Measurements from ENCODE around the gene C17orf114.
"Not testable (repeated sequence)": the region's sequence is repeated elsewhere in the genome, so short reads cannot be mapped to it uniquely, and the experiment has no call there.

C17orf114 gene

DNA sequence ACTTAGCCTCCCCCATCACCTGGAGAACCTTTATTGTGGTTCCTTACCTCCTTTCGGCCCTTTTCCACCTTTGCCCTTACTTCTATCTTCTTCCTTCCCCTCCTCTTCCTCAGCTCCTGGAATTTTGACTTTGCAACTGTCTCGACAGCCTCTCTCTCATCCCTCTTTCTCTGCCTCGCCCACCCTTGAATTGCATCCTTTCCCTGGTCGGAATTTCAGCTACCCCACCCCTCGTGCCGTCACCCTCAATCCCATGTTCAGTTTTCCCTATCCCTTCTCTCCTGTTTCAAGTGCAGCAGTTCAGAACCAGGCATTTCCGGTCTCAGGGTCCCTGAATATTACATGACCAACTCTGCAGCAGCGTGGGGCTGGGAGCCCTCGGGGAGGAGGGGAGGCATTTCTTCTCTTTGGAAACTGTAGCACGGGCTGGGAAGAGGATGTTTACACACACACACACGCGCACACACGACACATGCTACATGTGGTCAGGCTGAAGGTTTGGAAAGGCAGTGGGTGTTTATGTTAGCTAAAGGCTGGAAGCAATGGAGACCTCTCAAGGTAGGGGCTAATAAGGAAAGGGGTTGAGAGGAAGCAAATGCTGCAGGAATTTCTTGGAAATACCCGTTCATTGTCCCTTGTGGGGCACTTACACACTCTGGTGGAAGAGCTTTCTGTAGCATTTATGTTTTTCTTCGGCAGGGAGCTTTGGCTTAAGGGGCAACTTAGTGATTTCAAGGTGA, 32.0 kb upstream of the C17orf114 start:
- Mint-ChIP-seq H3K4me1 (ENCODE audit: unreplicated experiment) (peaks cover 39% of the 10 kb centered on the region), H3K9me3 (ENCODE audit: unreplicated experiment) (no peaks in the 10 kb centered on the region), H3K4me3 (ENCODE audit: unreplicated experiment) (peak overlapping the region; percentile 91), H3K36me3 (ENCODE audit: unreplicated experiment) (peaks cover 5% of the 10 kb centered on the region), H3K27me3 (ENCODE audit: unreplicated experiment) (no peaks in the 10 kb centered on the region), H3K27ac (ENCODE audit: unreplicated experiment) (peak overlapping the region; percentile 94)
- TF ChIP-seq, protein P1, sequence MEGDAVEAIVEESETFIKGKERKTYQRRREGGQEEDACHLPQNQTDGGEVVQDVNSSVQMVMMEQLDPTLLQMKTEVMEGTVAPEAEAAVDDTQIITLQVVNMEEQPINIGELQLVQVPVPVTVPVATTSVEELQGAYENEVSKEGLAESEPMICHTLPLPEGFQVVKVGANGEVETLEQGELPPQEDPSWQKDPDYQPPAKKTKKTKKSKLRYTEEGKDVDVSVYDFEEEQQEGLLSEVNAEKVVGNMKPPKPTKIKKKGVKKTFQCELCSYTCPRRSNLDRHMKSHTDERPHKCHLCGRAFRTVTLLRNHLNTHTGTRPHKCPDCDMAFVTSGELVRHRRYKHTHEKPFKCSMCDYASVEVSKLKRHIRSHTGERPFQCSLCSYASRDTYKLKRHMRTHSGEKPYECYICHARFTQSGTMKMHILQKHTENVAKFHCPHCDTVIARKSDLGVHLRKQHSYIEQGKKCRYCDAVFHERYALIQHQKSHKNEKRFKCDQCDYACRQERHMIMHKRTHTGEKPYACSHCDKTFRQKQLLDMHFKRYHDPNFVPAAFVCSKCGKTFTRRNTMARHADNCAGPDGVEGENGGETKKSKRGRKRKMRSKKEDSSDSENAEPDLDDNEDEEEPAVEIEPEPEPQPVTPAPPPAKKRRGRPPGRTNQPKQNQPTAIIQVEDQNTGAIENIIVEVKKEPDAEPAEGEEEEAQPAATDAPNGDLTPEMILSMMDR (IDR thresholded peaks at IDR 0.05) = no peak
- no peak for DNase-seq (ENCODE audit: extremely low spot score, unreplicated experiment)

DNA sequence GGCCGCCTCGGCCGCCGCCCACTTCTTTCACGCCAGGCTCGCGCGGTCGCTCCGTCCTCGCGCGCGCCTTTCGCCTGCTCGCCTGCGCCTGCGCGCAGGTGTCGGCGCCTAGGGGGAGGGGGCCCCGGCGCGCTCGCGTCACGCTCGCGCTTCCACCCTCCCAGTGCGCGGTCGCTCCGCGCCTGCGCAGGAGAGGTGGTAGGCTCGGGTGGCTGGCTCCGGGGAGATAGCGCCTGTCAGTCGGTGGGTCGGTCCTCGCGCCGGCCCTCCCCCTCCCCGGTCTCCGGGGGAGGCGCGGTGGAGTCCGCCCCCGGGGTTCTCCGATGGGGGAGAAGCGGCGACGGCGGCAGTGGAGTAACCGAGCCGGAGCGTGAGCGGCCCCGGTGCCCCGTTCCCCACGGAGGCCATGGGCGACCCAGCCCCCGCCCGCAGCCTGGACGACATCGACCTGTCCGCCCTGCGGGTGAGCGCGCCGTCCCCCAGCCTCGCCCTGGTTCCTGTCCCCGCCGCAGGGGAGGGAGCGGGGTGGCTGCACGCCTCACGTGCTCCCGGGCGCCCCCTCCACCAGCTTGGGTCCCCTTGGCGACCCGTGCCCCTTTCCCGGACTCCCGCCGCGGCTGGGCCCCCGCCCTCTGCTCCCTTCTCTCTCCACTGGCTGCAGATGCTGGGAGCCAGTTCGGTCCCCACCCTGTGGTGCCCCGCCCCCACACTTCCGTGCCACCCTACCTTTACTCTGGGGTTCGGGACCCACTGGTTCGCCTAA, 31.2 kb upstream of the C17orf114 start, which contains the start of gene MINK1:
Gene MINK1 (plus strand): TSS at position 163 of the 763 bp plus-strand sequence. CDS start 244 bp downstream, at position 407.
- Mint-ChIP-seq H3K4me1 (ENCODE audit: unreplicated experiment) (peaks cover 38% of the 10 kb centered on the region), H3K9me3 (ENCODE audit: unreplicated experiment) (no peaks in the 10 kb centered on the region), H3K36me3 (ENCODE audit: unreplicated experiment) (peaks cover 4% of the 10 kb centered on the region), H3K27ac (ENCODE audit: unreplicated experiment) (peak within 1 kb of the TSS; percentile 97), H3K27me3 (ENCODE audit: unreplicated experiment) (no peaks in the 10 kb centered on the region), H3K4me3 (ENCODE audit: unreplicated experiment) (peak within 1 kb of the TSS; percentile 91)
- peak; percentile 97 for DNase-seq (ENCODE audit: extremely low spot score, unreplicated experiment)
- TF ChIP-seq, protein P1 (IDR thresholded peaks at IDR 0.05) = no peak

DNA sequence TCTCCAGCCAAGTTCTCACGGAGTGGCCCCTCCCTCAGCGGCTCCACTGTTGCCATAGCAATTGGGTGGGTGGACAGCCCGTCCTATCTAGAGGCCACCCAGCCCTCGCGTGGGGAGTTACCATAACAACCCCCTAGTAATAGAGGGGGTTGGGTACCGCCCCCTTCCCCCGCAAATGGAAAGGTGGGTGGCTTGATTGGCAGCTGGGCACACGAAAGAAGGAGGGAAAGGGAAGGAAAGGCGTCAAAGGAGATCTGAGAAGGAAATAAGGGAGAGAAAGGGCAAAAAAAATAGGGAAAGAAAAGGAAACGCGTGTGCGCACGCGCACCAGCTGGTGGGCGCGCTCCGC, 30.7 kb upstream of the C17orf114 start:
- not testable (repeated sequence) for H3K36me3 Mint-ChIP-seq (ENCODE audit: unreplicated experiment); H3K9me3 Mint-ChIP-seq (ENCODE audit: unreplicated experiment); DNase-seq (ENCODE audit: extremely low spot score, unreplicated experiment); H3K27me3 Mint-ChIP-seq (ENCODE audit: unreplicated experiment)
- H3K4me1 Mint-ChIP-seq (ENCODE audit: unreplicated experiment) = peaks cover 35% of the 10 kb centered on the region
- H3K27ac Mint-ChIP-seq (ENCODE audit: unreplicated experiment) = peak overlapping the region; percentile 97
- peak overlapping the region; percentile 91 for H3K4me3 Mint-ChIP-seq (ENCODE audit: unreplicated experiment)

DNA sequence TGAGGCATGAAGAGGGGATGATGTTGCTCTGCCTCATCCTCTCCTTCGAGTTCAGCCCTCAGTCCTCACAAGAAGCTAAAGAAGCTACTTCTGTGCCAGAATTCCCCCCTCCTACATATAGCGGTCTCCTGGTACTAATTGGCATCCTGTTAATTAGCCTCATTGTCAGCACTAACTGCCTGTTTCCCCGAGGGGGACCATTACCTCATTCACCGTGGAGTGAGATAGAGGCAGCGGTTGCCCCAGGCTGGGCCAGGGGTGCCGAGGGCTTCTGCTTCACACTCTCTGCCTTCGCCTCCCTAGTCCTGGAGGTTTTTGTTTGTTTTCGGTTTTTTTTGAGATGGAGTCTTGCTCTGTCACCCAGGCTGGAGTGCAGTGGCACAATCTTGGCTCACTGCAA, 25.3 kb upstream of the C17orf114 start:
- no peak for DNase-seq (ENCODE audit: extremely low spot score, unreplicated experiment)
- no peak overlapping the region for H3K27ac Mint-ChIP-seq (ENCODE audit: unreplicated experiment)

DNA sequence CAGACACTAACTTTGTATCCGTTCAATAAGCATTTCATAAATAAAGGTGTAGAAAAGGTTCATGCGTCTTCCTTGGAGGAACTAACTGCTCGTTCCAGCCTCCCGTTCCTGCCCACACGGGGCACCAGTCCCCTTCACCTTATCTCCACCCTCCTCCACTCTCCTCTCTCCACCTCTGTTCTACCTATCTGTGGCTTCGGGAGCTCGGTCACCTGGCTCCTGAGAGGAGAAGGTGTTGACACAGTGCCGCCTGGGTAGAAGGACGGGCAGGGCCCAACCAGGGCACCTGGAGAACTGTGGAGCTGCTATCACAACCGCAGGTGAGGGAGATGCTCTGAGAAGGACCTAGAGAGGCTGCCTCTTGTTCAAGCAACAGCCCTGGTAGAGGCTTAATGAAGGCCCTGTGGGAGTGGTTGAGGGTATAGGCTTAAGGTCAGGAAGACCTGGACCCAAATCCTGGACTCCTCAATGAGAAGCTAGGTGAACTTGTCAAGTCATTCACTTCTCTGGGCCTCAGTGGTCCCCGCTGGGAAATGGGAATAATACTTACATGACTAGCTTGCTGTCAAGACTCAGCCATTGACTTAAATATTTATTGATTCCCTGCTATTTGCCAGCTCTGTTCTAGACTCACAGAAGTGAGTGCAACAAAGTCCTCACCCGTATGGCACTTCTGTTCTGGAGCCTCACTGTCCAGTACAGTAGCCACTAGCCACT, 21.4 kb upstream of the C17orf114 start:
- no peak for DNase-seq (ENCODE audit: extremely low spot score, unreplicated experiment)
- Mint-ChIP-seq H3K4me1 (ENCODE audit: unreplicated experiment) (no peaks in the 10 kb centered on the region), H3K36me3 (ENCODE audit: unreplicated experiment) (no peaks in the 10 kb centered on the region), H3K4me3 (ENCODE audit: unreplicated experiment) (no peak overlapping the region), H3K9me3 (ENCODE audit: unreplicated experiment) (no peaks in the 10 kb centered on the region), H3K27ac (ENCODE audit: unreplicated experiment) (no peak overlapping the region), H3K27me3 (ENCODE audit: unreplicated experiment) (no peaks in the 10 kb centered on the region)
- TF ChIP-seq, protein P1 (IDR thresholded peaks at IDR 0.05) = no peak

More for the DNA sequence above, 25.3 kb upstream of the C17orf114 start:
- TF ChIP-seq, protein P1 (IDR thresholded peaks at IDR 0.05) = no peak
- no peaks in the 10 kb centered on the region for H3K9me3 Mint-ChIP-seq (ENCODE audit: unreplicated experiment)
- H3K27me3 Mint-ChIP-seq (ENCODE audit: unreplicated experiment) = no peaks in the 10 kb centered on the region
- H3K4me3 Mint-ChIP-seq (ENCODE audit: unreplicated experiment) = no peak overlapping the region
- no peaks in the 10 kb centered on the region for H3K4me1 Mint-ChIP-seq (ENCODE audit: unreplicated experiment)
- no peaks in the 10 kb centered on the region for H3K36me3 Mint-ChIP-seq (ENCODE audit: unreplicated experiment)

Data from osteocyte (in vitro differentiated cells).